CD4-positive, CD25-positive, alpha-beta regulatory T cell (primary cell): ENCODE data around the gene HTR2A. TPM values are rescaled to one million over a fixed set of nuclear protein-coding genes. Genes with fewer than 3 reads are reported as not detected.
"Not testable (repeated sequence)": the region's sequence is repeated elsewhere in the genome, so short reads cannot be mapped to it uniquely, and the experiment has no call there.

Experiments
- ATAC-seq, 2 donors: fragments of 150-1000 bp; cut with Tn5 transposase; one replicate each; pipeline ENCODE4 v1.10.0; 2021; ENCODE audit warnings: low read depth in 2 of 2, moderate number of reproducible peaks in 2 of 2, moderate library complexity in 1 of 2
- DNase-seq, 3 donors: peaks; one replicate each; pipeline versions ENCODE4 v3.0.0 to v3.0.0-alpha.2; 2012 to 2022; ENCODE audit warnings: mixed read lengths in 1 of 3
- H3K27ac ChIP-seq: one replicate; pipeline ENCODE4 v1.7.0; 2013; ENCODE audit warnings: mild to moderate bottlenecking, low read length; ENCODE audit not compliant: insufficient read depth, poor library complexity, severe bottlenecking
- H3K27me3 ChIP-seq: one replicate; pipeline ENCODE4 v1.7.0; 2013; ENCODE audit warnings: low read length; ENCODE audit not compliant: control insufficient read depth, insufficient read depth
- H3K36me3 ChIP-seq: one replicate; pipeline ENCODE4 v1.7.0; 2013; ENCODE audit warnings: mild to moderate bottlenecking, low read length, moderate library complexity; ENCODE audit not compliant: control insufficient read depth, insufficient read depth
- H3K4me1 ChIP-seq: 2 replicates; pipeline ENCODE4 v1.7.0; 2013; ENCODE audit warnings: mild to moderate bottlenecking, low read length; ENCODE audit not compliant: insufficient read depth, control insufficient read depth, poor library complexity, severe bottlenecking
- H3K4me3 ChIP-seq: one replicate; pipeline ENCODE4 v1.7.0; 2013; ENCODE audit warnings: low read depth, mild to moderate bottlenecking, low read length, moderate library complexity
- H3K9me3 ChIP-seq, 2 experiments: 1 replicate in 1 of 2; 2 replicates in 1 of 2; pipeline ENCODE4 v1.7.0; 2013; ENCODE audit warnings: low read length in 2 of 2, mild to moderate bottlenecking in 1 of 2, moderate library complexity in 1 of 2; ENCODE audit not compliant: control insufficient read depth in 2 of 2
- H3K27ac Mint-ChIP-seq, 3 donors: one replicate each; pipeline ENCODE4 v1.8.0; 2020 to 2022; ENCODE audit warnings: mild to moderate bottlenecking in 3 of 3, mixed read lengths in 3 of 3, moderate library complexity in 2 of 3
- H3K27me3 Mint-ChIP-seq: one replicate; pipeline ENCODE4 v1.8.0; 2022; ENCODE audit warnings: mild to moderate bottlenecking, mixed read lengths
- H3K36me3 Mint-ChIP-seq: one replicate; pipeline ENCODE4 v1.8.0; 2020; ENCODE audit warnings: mixed read lengths
- H3K4me1 Mint-ChIP-seq, 4 donors: one replicate each; pipeline ENCODE4 v1.8.0; 2020 to 2022; ENCODE audit warnings: mixed read lengths in 4 of 4, mild to moderate bottlenecking in 1 of 4
- H3K4me3 Mint-ChIP-seq, 4 donors: one replicate each; pipeline ENCODE4 v1.8.0; 2020 to 2022; ENCODE audit warnings: mild to moderate bottlenecking in 4 of 4, mixed read lengths in 4 of 4, moderate library complexity in 3 of 4
- H3K9me3 Mint-ChIP-seq, 7 donors: one replicate each; pipeline ENCODE4 v1.8.0; 2020 to 2022; ENCODE audit warnings: mixed read lengths in 7 of 7, mild to moderate bottlenecking in 3 of 7, moderate library complexity in 2 of 7
- polyA plus RNA-seq, 4 donors: library from polyadenylated mRNA; unstranded; fragments of 300-500 nt; fragmentation: Illumina TruSeq; gene quantifications; one replicate each; pipeline ENCODE4 v1.2.3, GENCODE V29; 2021
- total RNA-seq: library from RNA; stranded (reverse); gene quantifications from one replicate; pipeline ENCODE4 v1.2.3, GENCODE V29; 2022

HTR2A gene
- total and polyA plus RNA-seq, 5 donors from 2014 or later: not detected

DNA sequence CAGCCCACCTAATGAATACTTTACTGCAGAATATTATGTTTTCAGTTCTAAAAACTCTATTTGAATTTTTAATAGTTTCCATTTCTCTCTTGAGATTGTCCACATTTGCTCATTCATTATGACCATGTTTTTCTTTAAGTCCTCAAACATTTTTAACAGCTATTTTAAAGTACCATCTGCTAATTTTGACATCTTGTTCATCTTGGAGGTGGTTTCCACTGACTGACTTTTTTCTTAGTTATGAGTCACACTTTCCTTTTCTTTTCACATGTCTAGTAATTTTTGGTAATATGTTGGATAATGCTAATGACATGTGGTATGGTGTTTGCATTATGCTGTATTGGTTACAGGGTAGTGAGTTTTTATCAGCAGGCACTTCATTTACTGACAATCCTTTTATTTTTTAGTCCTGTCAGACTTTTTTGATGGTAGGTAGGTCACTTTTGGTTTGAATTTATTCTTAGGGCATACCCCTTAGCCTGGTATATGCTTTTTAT lies 84.5 kb downstream of the HTR2A start:
- Histone ChIP-seq H3K27ac (no peak overlapping the region), H3K36me3 (no peaks in the 10 kb centered on the region), H3K27me3 (peaks cover 2% of the 10 kb centered on the region), H3K9me3 (peaks cover 14 to 22% of the 10 kb centered on the region in 2 experiments), H3K4me3 (no peak overlapping the region), H3K4me1 (no peaks in the 10 kb centered on the region)
- Mint-ChIP-seq H3K4me1 (no peaks in the 10 kb centered on the region), H3K36me3 (no peaks in the 10 kb centered on the region), H3K9me3 (peaks cover 0 to 21% (median 9%) of the 10 kb centered on the region in 7 donors), H3K27ac (no peak overlapping the region), H3K27me3 (peaks cover 40% of the 10 kb centered on the region), H3K4me3 (no peak overlapping the region)
- DNase-seq: no peak
- no peak for ATAC-seq

DNA sequence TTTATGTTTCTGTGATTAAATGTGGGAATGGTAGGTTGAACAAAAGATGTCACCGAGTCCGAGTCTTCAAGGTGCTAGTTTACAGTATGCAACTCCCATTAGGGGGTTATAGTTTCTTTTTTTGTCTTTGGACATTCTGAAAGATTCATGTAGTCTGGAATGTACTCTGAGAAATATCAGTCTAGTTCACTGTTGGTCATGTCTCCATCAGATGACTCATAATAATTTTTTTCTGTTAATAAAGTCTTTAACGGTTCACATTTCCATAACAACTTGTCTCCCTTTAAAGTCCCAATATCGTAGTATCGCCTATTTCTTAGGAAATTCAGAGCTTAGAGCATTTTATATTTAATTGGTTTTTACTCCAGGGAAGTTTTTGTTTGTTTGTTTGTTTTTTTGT lies 86.4 kb downstream of the HTR2A start:
- peaks cover 2% of the 10 kb centered on the region for H3K27me3 ChIP-seq
- H3K27ac ChIP-seq: no peak overlapping the region
- ATAC-seq: no peak
- peaks cover 0 to 21% (median 9%) of the 10 kb centered on the region in 7 donors for H3K9me3 Mint-ChIP-seq
- no peaks in the 10 kb centered on the region for H3K36me3 ChIP-seq
- no peak overlapping the region for H3K27ac Mint-ChIP-seq
- no peak overlapping the region for H3K4me3 ChIP-seq
- no peak overlapping the region for H3K4me3 Mint-ChIP-seq
- peaks cover 38% of the 10 kb centered on the region for H3K27me3 Mint-ChIP-seq
- no peaks in the 10 kb centered on the region for H3K4me1 ChIP-seq
- peaks cover 14 to 22% of the 10 kb centered on the region in 2 experiments for H3K9me3 ChIP-seq
- no peaks in the 10 kb centered on the region for H3K36me3 Mint-ChIP-seq
- DNase-seq: no peak
- no peaks in the 10 kb centered on the region for H3K4me1 Mint-ChIP-seq

- not testable (repeated sequence) for H3K27ac Mint-ChIP-seq, H3K27me3 ChIP-seq, H3K4me1 ChIP-seq, DNase-seq, ATAC-seq, H3K9me3 Mint-ChIP-seq, H3K36me3 Mint-ChIP-seq, H3K9me3 ChIP-seq, H3K27ac ChIP-seq, H3K4me1 Mint-ChIP-seq, H3K4me3 ChIP-seq, H3K4me3 Mint-ChIP-seq, H3K36me3 ChIP-seq
- peaks cover 27% of the 10 kb centered on the region for H3K27me3 Mint-ChIP-seq
Measured at GRCh38 chr13:46804921-46805320, 91.9 kb downstream of the HTR2A start.

DNA sequence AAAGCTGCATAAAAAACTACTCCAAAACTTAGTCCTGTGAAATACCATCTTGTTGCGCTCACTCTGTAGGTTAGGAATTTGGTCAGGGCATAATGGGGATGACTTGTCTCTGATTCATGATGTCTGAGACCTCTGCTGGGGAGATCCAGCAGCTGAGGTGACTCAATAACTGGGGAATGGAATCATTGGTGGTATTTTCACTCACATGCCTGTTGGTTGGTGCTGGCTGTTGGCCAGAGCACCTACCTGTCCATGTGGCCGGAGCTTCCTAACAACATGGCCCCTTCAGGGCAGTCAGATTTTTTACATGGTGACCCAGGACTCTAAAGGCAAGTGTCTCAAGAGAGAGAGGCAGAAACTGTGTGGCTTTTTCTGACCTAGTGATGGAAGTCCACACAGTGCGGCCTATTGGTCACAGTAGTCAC lies 92.5 kb downstream of the HTR2A start:
- peaks cover 4% of the 10 kb centered on the region for H3K36me3 Mint-ChIP-seq
- no peaks in the 10 kb centered on the region for H3K4me1 Mint-ChIP-seq
- no peak for ATAC-seq
- H3K27ac Mint-ChIP-seq: no peak overlapping the region
- H3K9me3 ChIP-seq: no peaks in the 10 kb centered on the region
- H3K27me3 ChIP-seq: no peaks in the 10 kb centered on the region
- no peaks in the 10 kb centered on the region for H3K36me3 ChIP-seq
- H3K4me3 Mint-ChIP-seq: no peak overlapping the region
- peaks cover 25% of the 10 kb centered on the region for H3K27me3 Mint-ChIP-seq
- DNase-seq: no peak
- no peak overlapping the region for H3K4me3 ChIP-seq
- no peak overlapping the region for H3K27ac ChIP-seq
- no peaks in the 10 kb centered on the region for H3K4me1 ChIP-seq
- H3K9me3 Mint-ChIP-seq: peaks cover 0 to 3% (median 0%) of the 10 kb centered on the region in 7 donors

DNA sequence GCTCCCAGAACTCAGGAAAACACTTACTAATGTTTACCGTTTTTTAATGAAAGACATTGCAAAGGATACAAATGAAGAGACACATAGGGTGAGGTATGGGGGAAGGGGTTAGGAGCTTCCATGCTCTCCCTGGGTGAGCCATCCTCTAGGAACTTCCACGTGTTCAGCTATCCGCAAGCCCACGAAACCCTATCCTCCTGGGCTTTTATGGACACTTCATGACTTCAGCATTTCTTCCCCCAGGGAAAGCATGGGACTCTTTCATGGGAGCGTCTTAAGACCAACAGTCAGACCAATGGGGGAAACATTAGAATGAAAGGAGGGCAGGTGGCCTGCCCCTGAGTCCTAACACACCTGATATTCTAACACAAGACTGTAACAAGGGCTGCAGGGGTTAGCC lies 93.3 kb downstream of the HTR2A start:
- no peaks in the 10 kb centered on the region for H3K4me1 ChIP-seq
- no peak overlapping the region for H3K27ac Mint-ChIP-seq
- peaks cover 0 to 3% (median 0%) of the 10 kb centered on the region in 7 donors for H3K9me3 Mint-ChIP-seq
- H3K4me3 ChIP-seq: no peak overlapping the region
- H3K36me3 ChIP-seq: no peaks in the 10 kb centered on the region
- no peaks in the 10 kb centered on the region for H3K9me3 ChIP-seq
- no peak for ATAC-seq
- H3K4me1 Mint-ChIP-seq: no peaks in the 10 kb centered on the region
- no peaks in the 10 kb centered on the region for H3K27me3 ChIP-seq
- DNase-seq: no peak
- H3K36me3 Mint-ChIP-seq: peaks cover 4% of the 10 kb centered on the region
- peaks cover 30% of the 10 kb centered on the region for H3K27me3 Mint-ChIP-seq
- no peak overlapping the region for H3K27ac ChIP-seq
- H3K4me3 Mint-ChIP-seq: no peak overlapping the region

DNA sequence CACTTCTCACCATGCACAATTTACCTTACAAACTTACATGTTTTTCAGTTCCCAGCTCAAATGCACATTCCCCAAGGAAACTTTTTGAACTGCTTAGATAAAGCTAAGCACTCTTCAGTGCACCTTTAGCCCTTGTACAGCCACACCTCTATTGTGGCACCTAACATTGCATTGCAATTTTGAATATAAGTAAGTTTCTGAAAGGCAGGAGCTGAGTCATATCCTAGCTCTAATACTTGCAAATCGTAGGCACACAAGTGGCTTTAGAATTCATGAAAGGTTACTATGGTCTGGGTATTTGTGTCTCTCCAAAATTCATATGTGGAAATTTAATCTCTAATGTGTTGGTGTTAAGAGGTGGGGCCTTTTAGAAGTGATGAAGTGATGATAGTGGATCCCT lies 95.0 kb downstream of the HTR2A start:
- Histone ChIP-seq H3K27me3 (no peaks in the 10 kb centered on the region), H3K4me1 (no peaks in the 10 kb centered on the region), H3K36me3 (no peaks in the 10 kb centered on the region), H3K27ac (no peak overlapping the region), H3K4me3 (no peak overlapping the region), H3K9me3 (no peaks in the 10 kb centered on the region)
- DNase-seq (no peak), ATAC-seq (no peak)
- peaks cover 4% of the 10 kb centered on the region for H3K36me3 Mint-ChIP-seq
- peaks cover 20% of the 10 kb centered on the region for H3K27me3 Mint-ChIP-seq
- no peak overlapping the region for H3K27ac Mint-ChIP-seq
- peaks cover 0 to 3% (median 0%) of the 10 kb centered on the region in 7 donors for H3K9me3 Mint-ChIP-seq
- no peak overlapping the region for H3K4me3 Mint-ChIP-seq
- peaks cover 0 to 11% (median 5%) of the 10 kb centered on the region in 4 donors for H3K4me1 Mint-ChIP-seq

DNA sequence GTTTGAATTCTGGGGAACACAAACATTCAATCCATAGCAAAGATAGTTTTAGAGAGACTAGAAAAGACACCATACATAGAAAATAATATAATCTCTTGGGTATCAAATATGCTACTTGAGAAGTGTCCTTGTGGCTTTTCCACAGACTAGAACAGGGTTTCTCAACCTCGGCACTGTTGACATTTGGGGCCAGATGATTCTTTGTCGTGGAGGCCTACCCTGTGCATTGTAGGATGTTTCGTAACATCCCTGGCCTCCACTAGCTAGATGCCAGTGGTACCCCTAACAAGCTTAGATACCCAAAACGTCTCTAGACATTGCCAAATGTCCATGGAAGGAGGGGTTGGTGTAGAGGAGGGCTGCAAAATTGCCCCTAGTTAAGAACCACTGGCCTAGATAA lies 97.7 kb downstream of the HTR2A start:
- Histone ChIP-seq H3K27ac (no peak overlapping the region), H3K27me3 (no peaks in the 10 kb centered on the region), H3K9me3 (no peaks in the 10 kb centered on the region), H3K4me1 (peaks cover 17% of the 10 kb centered on the region), H3K4me3 (no peak overlapping the region), H3K36me3 (no peaks in the 10 kb centered on the region)
- Mint-ChIP-seq H3K4me3 (peak overlapping the region in 2 of 4 donors; percentile 53 to 79), H3K4me1 (peaks cover 16 to 35% (median 26%) of the 10 kb centered on the region in 4 donors), H3K36me3 (no peaks in the 10 kb centered on the region), H3K27me3 (peaks cover 10% of the 10 kb centered on the region), H3K27ac (no peak overlapping the region), H3K9me3 (peaks cover 0 to 2% (median 0%) of the 10 kb centered on the region in 7 donors)
- DNase-seq (no peak), ATAC-seq (no peak)

- Histone ChIP-seq H3K9me3 (no peaks in the 10 kb centered on the region), H3K4me1 (peaks cover 17% of the 10 kb centered on the region), H3K27ac (peak overlapping the region; percentile 71), H3K4me3 (peak overlapping the region; percentile 81), H3K27me3 (no peaks in the 10 kb centered on the region), H3K36me3 (no peaks in the 10 kb centered on the region)
- Mint-ChIP-seq H3K36me3 (no peaks in the 10 kb centered on the region), H3K27ac (peak overlapping the region; percentile 94 to 99 (median 98)), H3K4me3 (peak overlapping the region; percentile 92 to 98 (median 96)), H3K4me1 (peaks cover 22 to 46% (median 36%) of the 10 kb centered on the region in 4 donors), H3K9me3 (peaks cover 0 to 2% (median 0%) of the 10 kb centered on the region in 7 donors), H3K27me3 (peaks cover 10% of the 10 kb centered on the region)
- ATAC-seq (no peak), DNase-seq (no peak)
Measured at GRCh38 chr13:46797501-46798237, 99.2 kb downstream of the HTR2A start.
